Suprapubic skin (tissue), 4 donors: ENCODE results near the gene DHX16. TPM values are rescaled to one million over a fixed set of nuclear protein-coding genes. Genes with fewer than 3 reads are reported as not detected.

Experiments used
- DNase-seq, 2 donors: peaks; one replicate each; pipeline ENCODE4 v3.0.0-alpha.2; 2019; ENCODE audit warnings: low spot score in 2 of 2
- H3K27ac ChIP-seq: fragments of 200-600 bp; sonication (generic); one replicate; pipeline ENCODE4 v1.5.1; 2019
- H3K27me3 ChIP-seq: fragments of 200-600 bp; sonication (generic); one replicate; pipeline ENCODE4 v1.5.1; 2019
- H3K36me3 ChIP-seq: fragments of 200-600 bp; sonication (generic); one replicate; pipeline ENCODE4 v1.5.1; 2019
- H3K4me1 ChIP-seq: fragments of 200-600 bp; sonication (generic); one replicate; pipeline ENCODE4 v1.5.1; 2019
- H3K4me3 ChIP-seq: fragments of 200-600 bp; sonication (generic); one replicate; pipeline ENCODE4 v1.5.1; 2019; ENCODE audit warnings: mild to moderate bottlenecking
- H3K9me3 ChIP-seq: fragments of 200-600 bp; sonication (generic); one replicate; pipeline ENCODE4 v1.5.1; 2019
- CTCF ChIP-seq, 2 donors: fragments of 200-600 bp in 1 of 2; fragments of 450-650 bp in 1 of 2; sonication (generic) in 1 of 2; IDR thresholded peaks; one replicate each; pipeline ENCODE4 v1.5.1; 2016 to 2019; ENCODE audit warnings: antibody characterized with exemption in 2 of 2, mild to moderate bottlenecking in 1 of 2, moderate library complexity in 1 of 2
- EP300 ChIP-seq: sonication (generic); formaldehyde crosslinking; IDR thresholded peaks from one replicate; pipeline ENCODE4 v1.6.1; 2017; ENCODE audit warnings: antibody characterized with exemption
- POLR2A ChIP-seq, 2 donors: fragments of 450-650 bp; IDR thresholded peaks; one replicate each; pipeline ENCODE4 v1.6.1; 2017; ENCODE audit warnings: antibody characterized with exemption in 2 of 2, mild to moderate bottlenecking in 2 of 2, moderate library complexity in 2 of 2
- POLR2AphosphoS5 ChIP-seq, 3 donors: sonication (generic); formaldehyde crosslinking; IDR thresholded peaks; one replicate each; pipeline ENCODE4 v1.6.1; 2017; ENCODE audit warnings: antibody characterized with exemption in 3 of 3
- WGBS: methylation state at CpG from one replicate; pipeline ENCODE4 v1.1.5; 2018; 5-methylcytosine and 5-hydroxymethylcytosine counted together
- total RNA-seq, 4 donors: library from RNA; depleted of rRNA; stranded (reverse); fragments of >200 nt; gene quantifications; one replicate each; pipeline ENCODE4 v1.1.0, GENCODE V29; 2016

The DHX16 gene
- total RNA-seq, 4 donors from 2014 or later = 24.3 to 48.5 (median 33.7) TPM

DNA sequence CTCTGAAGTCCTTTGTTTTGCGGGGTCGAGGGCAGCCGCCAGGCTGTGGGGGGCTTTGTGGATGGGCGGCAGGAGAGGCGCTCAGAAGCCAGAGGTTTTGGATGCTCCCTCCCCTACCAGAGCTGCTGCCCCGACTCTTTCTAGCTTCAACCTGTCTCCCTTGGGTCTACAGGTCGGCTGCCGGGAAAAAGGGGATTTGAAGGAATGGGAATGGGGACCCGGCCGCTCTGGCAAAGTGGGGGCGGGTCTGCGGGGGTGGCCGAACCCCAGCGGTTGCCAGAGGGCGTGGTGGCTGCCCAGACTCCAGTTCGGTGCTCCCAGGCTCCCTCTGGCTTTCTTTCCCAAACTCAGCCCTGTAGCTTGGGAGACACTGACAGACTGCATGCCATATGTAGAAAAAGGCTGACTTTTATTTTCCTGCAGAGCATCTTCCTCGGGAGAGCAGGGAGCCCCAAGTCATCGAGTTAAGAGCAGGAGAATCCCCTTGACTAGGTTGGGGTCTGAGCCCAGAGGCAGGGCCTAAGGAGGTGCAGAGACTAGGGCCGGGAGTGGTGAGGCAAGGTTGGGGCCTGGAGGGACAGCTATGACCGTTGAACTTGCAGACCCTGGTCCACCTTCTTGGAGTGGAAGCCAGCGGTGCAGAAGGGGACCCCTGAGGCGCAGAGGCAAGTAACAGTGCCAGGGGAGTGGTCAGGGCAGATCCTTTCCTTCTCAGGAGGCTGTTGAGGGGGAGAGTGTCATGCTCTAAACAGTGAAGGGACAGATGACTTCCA is 15.0 kb upstream of the DHX16 start:
- TF ChIP-seq POLR2A (IDR thresholded peaks at IDR 0.05) = peak in 1 of 2 donors; percentile 10
- TF ChIP-seq POLR2AphosphoS5 (IDR thresholded peaks at IDR 0.05) = no peak
- TF ChIP-seq CTCF (IDR thresholded peaks at IDR 0.05) = no peak
- no peak for TF ChIP-seq EP300
- no peaks in the 10 kb centered on the region for H3K27me3 ChIP-seq
- DNase-seq = no peak
- WGBS = 7% methylated on average over 11 of the region's 22 CpGs
- H3K4me3 ChIP-seq = peak overlapping the region; percentile 68
- no peaks in the 10 kb centered on the region for H3K9me3 ChIP-seq
- peaks cover 71% of the 10 kb centered on the region for H3K4me1 ChIP-seq
- H3K27ac ChIP-seq = peak overlapping the region; percentile 98
- H3K36me3 ChIP-seq = no peaks in the 10 kb centered on the region

GRCh38 chr6:30686908-30687658 is 14.3 kb upstream of the DHX16 start:
- peak overlapping the region; percentile 68 for H3K4me3 ChIP-seq
- TF ChIP-seq POLR2AphosphoS5 (IDR thresholded peaks at IDR 0.05) (peak; percentile 85 to 91 (median 90)), EP300 (no peak), CTCF (IDR thresholded peaks at IDR 0.05) (no peak), POLR2A (IDR thresholded peaks at IDR 0.05) (peak in 1 of 2 donors; percentile 57)
- H3K27ac ChIP-seq = peak overlapping the region; percentile 98
- peak; percentile 98 for DNase-seq
- H3K4me1 ChIP-seq = peaks cover 79% of the 10 kb centered on the region
- under 1% methylated on average over 49 of the region's 52 CpGs for WGBS
- H3K36me3 ChIP-seq = no peaks in the 10 kb centered on the region
- no peaks in the 10 kb centered on the region for H3K27me3 ChIP-seq
- H3K9me3 ChIP-seq = no peaks in the 10 kb centered on the region

- under 1% methylated on average over 38 of the region's 41 CpGs for WGBS
- H3K27ac ChIP-seq = peak within 1 kb of the TSS; percentile 98
- H3K27me3 ChIP-seq = no peaks in the 10 kb centered on the region
- H3K4me1 ChIP-seq = peaks cover 82% of the 10 kb centered on the region
- no peaks in the 10 kb centered on the region for H3K36me3 ChIP-seq
- no peaks in the 10 kb centered on the region for H3K9me3 ChIP-seq
- peak; percentile 89 to 94 for DNase-seq
- peak within 1 kb of the TSS; percentile 68 for H3K4me3 ChIP-seq
- TF ChIP-seq POLR2A (IDR thresholded peaks at IDR 0.05) (no peak), EP300 (no peak), POLR2AphosphoS5 (IDR thresholded peaks at IDR 0.05) (no peak), CTCF (IDR thresholded peaks at IDR 0.05) (no peak)
Observed at GRCh38 chr6:30686009-30686907, 13.5 kb upstream of the DHX16 start, which contains the start of gene PPP1R18. Gene PPP1R18, minus strand, starts transcription at chr6:30686645. Its CDS starts 627 bp downstream, at chr6:30686018.

DNA sequence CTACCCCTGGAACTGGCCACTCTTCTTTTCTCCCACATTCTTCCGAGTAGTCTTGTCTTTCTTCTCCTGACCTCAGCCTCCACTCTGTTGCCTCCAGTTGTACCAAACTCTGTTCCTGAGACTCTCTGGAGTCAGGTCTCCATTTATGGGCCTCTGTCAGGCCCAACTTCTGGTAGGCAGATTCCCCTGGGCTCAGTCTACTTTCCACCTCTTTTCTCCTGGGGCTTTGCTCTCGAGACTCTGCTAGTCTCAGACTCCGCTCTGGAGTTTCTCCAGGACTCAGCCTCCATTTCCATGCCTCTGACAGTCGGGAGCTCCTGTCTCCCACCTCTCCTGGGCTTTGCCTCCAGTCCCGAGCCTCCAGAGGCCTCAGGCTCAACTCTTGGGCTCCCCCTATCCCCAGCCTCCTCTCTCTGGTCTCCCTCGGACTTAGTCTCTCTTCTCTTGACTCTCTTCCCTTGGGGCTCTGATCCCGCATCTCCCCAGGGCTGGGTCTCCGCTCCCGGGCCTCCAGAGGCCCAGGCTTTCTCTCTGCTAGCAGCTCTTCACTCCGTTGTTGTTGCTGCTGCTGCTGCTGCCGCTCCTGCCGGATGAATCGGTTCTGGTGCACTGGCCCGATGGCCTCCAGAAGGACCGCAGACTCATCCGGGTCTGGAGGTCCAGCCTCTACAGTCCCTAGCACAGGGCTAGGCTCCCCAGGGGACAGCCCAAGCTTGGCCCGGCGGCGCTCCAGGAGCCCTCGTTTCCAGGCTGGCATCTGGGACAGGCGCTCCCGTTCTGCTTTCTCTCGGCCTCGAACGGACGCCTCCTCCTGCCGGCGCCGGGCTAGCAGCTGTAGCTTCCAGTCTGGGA is 12.6 kb upstream of the DHX16 start:
- Histone ChIP-seq H3K36me3 (no peaks in the 10 kb centered on the region), H3K27me3 (no peaks in the 10 kb centered on the region), H3K9me3 (no peaks in the 10 kb centered on the region), H3K27ac (peak overlapping the region; percentile 98), H3K4me3 (peak overlapping the region; percentile 68), H3K4me1 (peaks cover 84% of the 10 kb centered on the region)
- no peak for DNase-seq
- 8% methylated on average over 25 of the region's 29 CpGs for WGBS
- TF ChIP-seq POLR2AphosphoS5 (IDR thresholded peaks at IDR 0.05) = no peak
- TF ChIP-seq POLR2A (IDR thresholded peaks at IDR 0.05) = no peak
- no peak for TF ChIP-seq CTCF (IDR thresholded peaks at IDR 0.05)
- TF ChIP-seq EP300 = no peak
